Activated T-cell treated with anti-CD3 and anti-CD28 coated beads, Interleukin-2, amount 50 U/mL, for 72 hours (primary cell): ENCODE results near the gene ANO2. TPM values are rescaled to one million over a fixed set of nuclear protein-coding genes. Genes with fewer than 3 reads are reported as not detected.

Source experiments
- ATAC-seq, 2 donors: fragments of 150-1000 bp; cut with Tn5 transposase; replicated peaks in 1 of 2; 2 replicates each; pipeline ENCODE4 v1.10.0; 2021; ENCODE audit warnings: moderate library complexity in 2 of 2, mild to moderate bottlenecking in 1 of 2
- DNase-seq, 2 donors: peaks; one replicate each; pipeline ENCODE4 v3.0.0; 2021 to 2022; ENCODE audit warnings: mixed read lengths in 1 of 2
- H3K27ac Mint-ChIP-seq: one replicate; pipeline ENCODE4 v1.8.0; 2022; ENCODE audit warnings: mild to moderate bottlenecking, moderate library complexity, mixed read lengths
- H3K27me3 Mint-ChIP-seq: one replicate; pipeline ENCODE4 v1.8.0; 2022; ENCODE audit warnings: low read depth, mixed read lengths
- H3K36me3 Mint-ChIP-seq, 2 donors: one replicate each; pipeline ENCODE4 v1.8.0; 2022; ENCODE audit warnings: mixed read lengths in 2 of 2, mild to moderate bottlenecking in 1 of 2; ENCODE audit not compliant: insufficient read depth in 2 of 2
- H3K4me1 Mint-ChIP-seq: one replicate; pipeline ENCODE4 v1.8.0; 2022; ENCODE audit warnings: low read depth, mixed read lengths
- H3K4me3 Mint-ChIP-seq, 2 donors: one replicate each; pipeline ENCODE4 v1.8.0; 2022; ENCODE audit warnings: mild to moderate bottlenecking in 2 of 2, mixed read lengths in 2 of 2, moderate library complexity in 2 of 2
- H3K9me3 Mint-ChIP-seq, 2 donors: one replicate each; pipeline ENCODE4 v1.8.0; 2022; ENCODE audit warnings: mixed read lengths in 2 of 2
- total RNA-seq, 2 donors: library from RNA; stranded (reverse); gene quantifications; one replicate each; pipeline ENCODE4 v1.2.3, GENCODE V29; 2022

The ANO2 gene
- total RNA-seq, 2 donors from 2014 or later = not detected

DNA sequence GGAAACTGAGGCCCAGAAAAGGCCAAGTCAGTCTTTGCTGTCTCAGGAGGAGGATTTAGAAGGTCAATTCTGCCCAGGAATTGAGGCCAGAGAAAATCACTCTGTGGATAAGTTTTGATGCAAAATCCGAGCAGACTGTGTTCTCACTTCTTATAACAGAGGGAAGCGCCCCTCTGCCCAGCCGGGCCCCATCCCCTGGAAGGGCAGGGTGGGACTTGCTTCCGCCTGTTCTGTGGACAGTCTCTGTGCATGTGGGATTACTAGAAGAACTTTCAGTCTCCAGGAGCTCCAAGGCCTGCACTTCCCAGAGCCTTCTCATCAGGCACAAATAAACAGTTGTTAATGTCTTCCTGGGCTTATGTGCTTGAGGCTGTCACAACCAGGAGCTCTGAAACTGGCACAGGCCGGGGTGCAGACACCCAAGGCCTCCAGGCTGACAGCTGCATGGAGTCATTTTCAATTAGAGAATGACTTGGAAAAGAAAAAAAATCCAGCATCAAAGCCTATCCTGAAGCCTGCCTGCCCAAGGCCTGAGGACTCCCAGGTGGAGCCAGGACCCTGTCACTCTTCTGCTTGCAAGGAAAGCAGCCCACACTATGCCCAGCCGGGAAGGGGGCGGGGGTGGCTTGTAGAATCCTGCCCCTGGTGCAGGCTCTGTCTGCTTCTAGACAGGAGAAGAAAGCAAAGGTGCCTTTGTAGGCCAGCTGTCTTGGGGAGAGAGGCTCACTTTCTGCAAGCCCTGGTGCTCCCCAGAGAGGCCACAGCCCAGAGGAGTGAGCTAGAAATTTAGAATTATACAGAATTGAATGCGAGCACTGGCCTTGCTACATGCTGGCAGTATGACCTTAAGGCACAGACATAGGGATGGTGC, 428.5 kb downstream of the ANO2 start:
- Mint-ChIP-seq H3K9me3 (no peaks in the 10 kb centered on the region), H3K27ac (no peak overlapping the region), H3K27me3 (peaks cover 1% of the 10 kb centered on the region), H3K4me3 (no peak overlapping the region), H3K4me1 (peaks cover 1% of the 10 kb centered on the region), H3K36me3 (no peaks in the 10 kb centered on the region)
- DNase-seq (no peak), ATAC-seq (no peak)

DNA sequence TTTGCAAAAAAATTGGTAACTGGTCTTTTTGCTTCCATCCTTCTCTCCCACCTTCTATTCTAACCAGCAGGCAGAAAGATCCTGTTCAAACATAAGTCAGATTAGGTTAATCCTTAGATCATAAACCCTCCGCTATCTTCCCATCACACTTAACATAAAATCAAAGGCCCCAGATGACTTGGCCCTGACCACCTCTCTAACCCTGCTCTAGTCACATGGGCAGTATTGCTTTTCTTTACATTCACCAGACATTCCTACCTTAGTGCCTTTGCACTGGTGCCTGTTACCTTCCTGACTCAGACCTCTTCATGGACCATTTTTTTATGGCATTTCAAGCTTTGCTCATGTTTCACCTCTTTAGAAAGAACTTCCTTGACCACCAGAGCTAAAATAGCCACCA, 429.6 kb downstream of the ANO2 start:
- peaks cover 5% of the 10 kb centered on the region for H3K4me1 Mint-ChIP-seq
- ATAC-seq = no peak
- H3K27me3 Mint-ChIP-seq = peaks cover 12% of the 10 kb centered on the region
- H3K4me3 Mint-ChIP-seq = no peak overlapping the region
- H3K27ac Mint-ChIP-seq = no peak overlapping the region
- H3K36me3 Mint-ChIP-seq = no peaks in the 10 kb centered on the region
- no peaks in the 10 kb centered on the region for H3K9me3 Mint-ChIP-seq
- DNase-seq = no peak

- Mint-ChIP-seq H3K4me3 (no peak overlapping the region), H3K4me1 (peaks cover 5% of the 10 kb centered on the region), H3K27me3 (peaks cover 13% of the 10 kb centered on the region), H3K27ac (no peak overlapping the region), H3K9me3 (no peaks in the 10 kb centered on the region), H3K36me3 (no peaks in the 10 kb centered on the region)
- no peak for ATAC-seq
- no peak for DNase-seq
Measured at GRCh38 chr12:5514545-5514944, 430.5 kb downstream of the ANO2 start.

GRCh38 chr12:5514016-5514415, 431.0 kb downstream of the ANO2 start:
- Mint-ChIP-seq H3K4me3 (no peak overlapping the region), H3K27me3 (peaks cover 13% of the 10 kb centered on the region), H3K9me3 (no peaks in the 10 kb centered on the region), H3K27ac (no peak overlapping the region), H3K4me1 (peaks cover 5% of the 10 kb centered on the region), H3K36me3 (no peaks in the 10 kb centered on the region)
- ATAC-seq = no peak
- no peak for DNase-seq

GRCh38 chr12:5513406-5513805, 431.7 kb downstream of the ANO2 start:
- ATAC-seq (no peak), DNase-seq (no peak)
- H3K27ac Mint-ChIP-seq = no peak overlapping the region
- no peak overlapping the region for H3K4me3 Mint-ChIP-seq
- H3K9me3 Mint-ChIP-seq = no peaks in the 10 kb centered on the region
- no peaks in the 10 kb centered on the region for H3K36me3 Mint-ChIP-seq
- peaks cover 13% of the 10 kb centered on the region for H3K27me3 Mint-ChIP-seq
- H3K4me1 Mint-ChIP-seq = peaks cover 5% of the 10 kb centered on the region

Other genes with a start within 250 kb of the ANO2 start
- gene VWF, start 179.4 kb upstream of the ANO2 start, total RNA-seq = under 1 TPM; 0.02 TPM